ENCODE results near the gene ITGB1BP1. TPM values are rescaled to one million over a fixed set of nuclear protein-coding genes. Genes with fewer than 3 reads are reported as not detected.

Gene ITGB1BP1
- total and polyA plus RNA-seq, 10 of the 15 experiments (the other 5 are each of a cell fraction or from before 2014, with no cell fraction given) = 50.2 to 273 (median 97.2) TPM

DNA sequence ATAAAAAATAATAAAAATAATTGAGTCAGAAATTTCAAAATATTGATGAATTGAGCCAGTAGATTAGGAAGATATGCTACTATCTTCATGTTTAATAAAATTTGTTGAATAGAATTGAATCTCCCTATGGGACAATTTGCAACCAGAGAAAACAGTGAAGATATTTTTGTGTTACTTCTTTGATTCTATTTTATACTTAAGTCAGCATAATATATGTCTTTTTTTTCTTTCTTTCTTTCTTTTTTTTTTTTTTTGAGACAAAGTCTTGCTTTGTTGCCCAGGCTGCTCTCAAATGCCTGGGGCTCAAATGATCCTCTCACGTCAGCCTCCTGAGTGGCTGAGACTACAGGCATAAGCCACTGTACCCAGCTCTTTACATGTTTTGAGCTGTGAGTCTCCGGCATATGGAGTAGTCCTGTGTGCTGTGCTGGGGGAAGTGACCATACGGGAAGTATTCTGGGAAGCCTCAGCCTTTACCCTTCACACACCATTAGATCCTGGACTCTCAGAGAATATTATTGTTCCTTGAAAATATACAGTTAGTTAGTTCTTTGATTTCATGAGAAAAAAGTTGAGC is 37.2 kb upstream of the ITGB1BP1 start:
- DNase-seq (ENCODE audit: low read depth, low spot score) (no peak), ATAC-seq (no peak), FAIRE-seq (no peak)
- H3K27ac ChIP-seq (ENCODE audit: control insufficient read depth, insufficient read depth) = no peak overlapping the region
- no peak overlapping the region for H3K9ac ChIP-seq (ENCODE audit: control insufficient read depth, insufficient read depth, low read length)
- no peaks in the 10 kb centered on the region for H3K9me3 ChIP-seq (replicated peaks; ENCODE audit: control insufficient read depth, insufficient read depth, low read length)
- no peak overlapping the region for H2AFZ ChIP-seq (ENCODE audit: control insufficient read depth, low read depth, low read length)
- no peaks in the 10 kb centered on the region for H3K79me2 ChIP-seq (ENCODE audit: control insufficient read depth, insufficient read depth, low read length)
- H3K4me3 ChIP-seq = no peak overlapping the region
- no peak for TF ChIP-seq DPF2 (IDR thresholded peaks at IDR 0.05)
- TF ChIP-seq, protein P1, sequence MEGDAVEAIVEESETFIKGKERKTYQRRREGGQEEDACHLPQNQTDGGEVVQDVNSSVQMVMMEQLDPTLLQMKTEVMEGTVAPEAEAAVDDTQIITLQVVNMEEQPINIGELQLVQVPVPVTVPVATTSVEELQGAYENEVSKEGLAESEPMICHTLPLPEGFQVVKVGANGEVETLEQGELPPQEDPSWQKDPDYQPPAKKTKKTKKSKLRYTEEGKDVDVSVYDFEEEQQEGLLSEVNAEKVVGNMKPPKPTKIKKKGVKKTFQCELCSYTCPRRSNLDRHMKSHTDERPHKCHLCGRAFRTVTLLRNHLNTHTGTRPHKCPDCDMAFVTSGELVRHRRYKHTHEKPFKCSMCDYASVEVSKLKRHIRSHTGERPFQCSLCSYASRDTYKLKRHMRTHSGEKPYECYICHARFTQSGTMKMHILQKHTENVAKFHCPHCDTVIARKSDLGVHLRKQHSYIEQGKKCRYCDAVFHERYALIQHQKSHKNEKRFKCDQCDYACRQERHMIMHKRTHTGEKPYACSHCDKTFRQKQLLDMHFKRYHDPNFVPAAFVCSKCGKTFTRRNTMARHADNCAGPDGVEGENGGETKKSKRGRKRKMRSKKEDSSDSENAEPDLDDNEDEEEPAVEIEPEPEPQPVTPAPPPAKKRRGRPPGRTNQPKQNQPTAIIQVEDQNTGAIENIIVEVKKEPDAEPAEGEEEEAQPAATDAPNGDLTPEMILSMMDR (IDR thresholded peaks at IDR 0.05 in 2 of 3, conservative IDR thresholded peaks at IDR 0.05 in 1 of 3; ENCODE audit: control insufficient read depth in 2 of 3, extremely low read depth in 1 of 3, insufficient read depth in 1 of 3, low read depth in 3 of 3, low read length in 3 of 3) = no peak
- no peak for TF ChIP-seq ESRRA (IDR thresholded peaks at IDR 0.05; ENCODE audit: low read length)
- TF ChIP-seq, protein P2, sequence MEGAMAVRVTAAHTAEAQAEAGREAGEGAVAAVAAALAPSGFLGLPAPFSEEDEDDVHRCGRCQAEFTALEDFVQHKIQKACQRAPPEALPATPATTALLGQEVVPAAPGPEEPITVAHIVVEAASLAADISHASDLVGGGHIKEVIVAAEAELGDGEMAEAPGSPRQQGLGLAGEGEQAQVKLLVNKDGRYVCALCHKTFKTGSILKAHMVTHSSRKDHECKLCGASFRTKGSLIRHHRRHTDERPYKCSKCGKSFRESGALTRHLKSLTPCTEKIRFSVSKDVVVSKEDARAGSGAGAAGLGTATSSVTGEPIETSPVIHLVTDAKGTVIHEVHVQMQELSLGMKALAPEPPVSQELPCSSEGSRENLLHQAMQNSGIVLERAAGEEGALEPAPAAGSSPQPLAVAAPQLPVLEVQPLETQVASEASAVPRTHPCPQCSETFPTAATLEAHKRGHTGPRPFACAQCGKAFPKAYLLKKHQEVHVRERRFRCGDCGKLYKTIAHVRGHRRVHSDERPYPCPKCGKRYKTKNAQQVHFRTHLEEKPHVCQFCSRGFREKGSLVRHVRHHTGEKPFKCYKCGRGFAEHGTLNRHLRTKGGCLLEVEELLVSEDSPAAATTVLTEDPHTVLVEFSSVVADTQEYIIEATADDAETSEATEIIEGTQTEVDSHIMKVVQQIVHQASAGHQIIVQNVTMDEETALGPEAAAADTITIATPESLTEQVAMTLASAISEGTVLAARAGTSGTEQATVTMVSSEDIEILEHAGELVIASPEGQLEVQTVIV (IDR thresholded peaks at IDR 0.05; ENCODE audit: borderline replicate concordance, partially characterized antibody) = no peak
- intact Hi-C loops (cut with micrococcal nuclease; ENCODE audit: unreplicated experiment) (no loop called here), in situ Hi-C loops (cut with MboI) (no loop called here)
- H3K4me2 ChIP-seq (ENCODE audit: control insufficient read depth, insufficient read depth) = no peak overlapping the region
- H3K36me3 ChIP-seq (ENCODE audit: control insufficient read depth in 2 of 2, insufficient read depth in 2 of 2, low read length in 1 of 2) = peaks cover 0 to 24% of the 10 kb centered on the region in 2 experiments; a peak in 2 of 4 replicates
- H3K4me1 ChIP-seq (ENCODE audit: control insufficient read depth, insufficient read depth, low read length) = no peaks in the 10 kb centered on the region
- RAD21 ChIA-PET (ENCODE audit: unreplicated experiment) = interaction anchor here (1.0 kb wide), 1 partner anchor 10 kb away, joined by 3 read pairs; no protein-coding TSS in a partner anchor
- H3K27me3 ChIP-seq (replicated peaks in 1 of 2; ENCODE audit: control insufficient read depth in 2 of 2, insufficient read depth in 2 of 2, low read length in 1 of 2) = no peaks in the 10 kb centered on the region
- no peaks in the 10 kb centered on the region for H4K20me1 ChIP-seq (ENCODE audit: control insufficient read depth, insufficient read depth)
- CTCF ChIA-PET = no interaction called here
- SMC1A ChIA-PET (ENCODE audit: uncharacterized antibody, unreplicated experiment) = no interaction called here
- POLR2A ChIA-PET = no interaction called here
- 98% methylated on average over 3 of the region's 3 CpGs for WGBS (ENCODE audit: insufficient coverage, insufficient replicate concordance, low lambda C conversion rate, missing lambda C conversion rate)
- BruUV-seq (replicated peaks) = no TSS peak

Data from GM12878 (cell line).